Neural progenitor cell (in vitro differentiated cells): ENCODE measurements around the gene CAVIN2.

Source experiments
- CTCF ChIP-seq: fragments of 200-600 bp; sonication (generic); IDR thresholded peaks from 2 replicates; pipeline ENCODE4 v1.5.1; 2017; ENCODE audit warnings: antibody characterized with exemption, mild to moderate bottlenecking
- EZH2 ChIP-seq: fragments of 200-600 bp; sonication (generic); IDR thresholded peaks from 2 replicates; pipeline ENCODE4 v1.6.1; 2017; ENCODE audit warnings: antibody characterized with exemption, mild to moderate bottlenecking, moderate library complexity
- EZH2phosphoT487 ChIP-seq: fragments of 200-600 bp; sonication (generic); IDR thresholded peaks from 2 replicates; pipeline ENCODE4 v1.6.1; 2017; ENCODE audit warnings: antibody characterized with exemption

GRCh38 chr2:191797942-191798876, 48.7 kb downstream of the CAVIN2 start:
- TF ChIP-seq CTCF (no peak), EZH2 (no peak), EZH2phosphoT487 (no peak)
